Measurements from ENCODE around the gene SLC1A2.

The SLC1A2 gene

DNA sequence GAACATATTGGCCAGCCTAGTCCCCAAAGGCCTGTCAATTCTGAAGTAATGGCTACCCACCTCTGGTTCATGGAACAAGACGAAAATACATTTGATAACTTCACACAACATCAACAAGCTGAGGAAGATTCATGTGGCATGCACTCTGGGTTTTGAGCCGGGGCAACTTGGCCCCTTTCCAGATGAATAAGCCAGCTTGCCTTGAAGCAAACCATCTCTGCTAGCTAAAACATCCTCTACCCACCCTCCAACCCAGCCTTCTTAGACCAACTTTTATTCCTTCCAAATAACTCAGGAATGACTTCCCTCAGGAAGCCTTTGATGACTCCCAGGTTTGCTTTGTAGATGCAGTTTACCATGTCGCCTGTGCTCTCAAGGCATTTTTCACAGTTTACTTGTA lies 94.4 kb downstream of the SLC1A2 start:
- DNase-seq (ENCODE audit: low read depth) = no peak

DNA sequence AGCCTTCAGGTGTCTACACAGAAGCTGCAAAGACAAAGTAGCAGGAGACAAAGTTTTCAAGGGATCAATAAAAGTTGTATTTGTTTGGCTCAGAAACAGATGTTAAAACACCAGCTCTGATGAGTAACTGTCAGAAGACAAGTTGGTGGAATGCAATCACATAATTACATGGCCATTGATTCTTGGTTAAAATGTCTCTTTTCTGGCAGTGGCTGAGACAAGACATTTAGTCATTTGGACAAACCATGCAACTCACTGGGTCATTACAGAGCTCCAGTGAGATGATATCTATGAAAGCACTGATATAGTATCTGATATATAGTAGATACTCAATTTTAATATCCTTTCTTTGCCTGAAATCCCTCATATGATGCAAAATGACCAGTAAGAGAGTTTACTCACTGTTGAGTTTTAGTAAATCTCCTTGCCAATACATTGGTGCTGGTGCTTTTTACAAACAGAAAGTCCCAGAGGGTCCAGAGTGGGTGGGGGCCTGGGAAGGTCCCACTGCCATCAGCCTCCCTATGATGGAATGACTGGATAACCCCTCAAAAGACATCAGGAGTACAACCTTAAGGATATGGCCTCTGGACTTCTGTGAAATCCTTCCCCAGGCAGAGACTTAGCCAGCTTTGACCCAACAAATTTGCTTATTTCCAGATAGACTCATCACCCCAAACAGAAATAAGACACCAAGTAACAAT lies 95.0 kb downstream of the SLC1A2 start:
- no peak for DNase-seq (ENCODE audit: low read depth)

DNA sequence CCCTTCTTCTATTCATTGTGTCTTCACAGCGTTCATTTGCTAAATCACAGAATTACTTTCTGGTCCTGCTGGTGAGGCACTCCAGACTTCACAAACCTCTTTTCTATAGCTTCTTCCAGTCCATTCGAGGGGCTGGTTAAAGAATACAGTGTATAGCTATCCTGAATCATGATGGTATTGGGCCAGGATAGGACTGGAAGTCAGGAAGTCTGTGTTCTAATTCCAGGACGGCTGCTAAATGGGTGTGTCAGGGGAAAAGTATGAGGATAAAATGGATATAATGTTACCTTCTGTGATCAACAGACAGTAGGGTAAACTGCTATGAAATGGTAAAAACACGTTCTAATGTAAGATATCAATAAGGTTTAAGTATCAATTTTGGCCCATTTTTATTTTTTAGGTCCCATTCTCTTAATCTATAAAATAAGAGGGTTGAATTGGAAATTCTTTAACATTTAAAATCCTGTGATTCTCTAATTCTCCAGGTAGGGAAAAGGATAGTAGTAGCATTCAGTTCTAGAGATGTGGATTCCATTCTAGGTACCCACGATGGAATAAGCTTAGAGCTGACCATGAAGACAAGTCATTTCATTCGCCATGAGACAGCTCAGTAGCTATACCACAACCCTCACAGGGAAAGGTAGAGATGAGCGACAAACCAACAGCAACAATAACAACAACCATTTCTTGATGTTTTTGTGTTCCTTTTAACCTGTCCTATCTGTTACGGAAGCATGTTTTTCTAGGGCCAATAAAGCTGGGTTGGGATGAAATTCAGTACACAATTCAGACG lies 96.1 kb downstream of the SLC1A2 start:
- no peak for DNase-seq (ENCODE audit: low read depth)

DNA sequence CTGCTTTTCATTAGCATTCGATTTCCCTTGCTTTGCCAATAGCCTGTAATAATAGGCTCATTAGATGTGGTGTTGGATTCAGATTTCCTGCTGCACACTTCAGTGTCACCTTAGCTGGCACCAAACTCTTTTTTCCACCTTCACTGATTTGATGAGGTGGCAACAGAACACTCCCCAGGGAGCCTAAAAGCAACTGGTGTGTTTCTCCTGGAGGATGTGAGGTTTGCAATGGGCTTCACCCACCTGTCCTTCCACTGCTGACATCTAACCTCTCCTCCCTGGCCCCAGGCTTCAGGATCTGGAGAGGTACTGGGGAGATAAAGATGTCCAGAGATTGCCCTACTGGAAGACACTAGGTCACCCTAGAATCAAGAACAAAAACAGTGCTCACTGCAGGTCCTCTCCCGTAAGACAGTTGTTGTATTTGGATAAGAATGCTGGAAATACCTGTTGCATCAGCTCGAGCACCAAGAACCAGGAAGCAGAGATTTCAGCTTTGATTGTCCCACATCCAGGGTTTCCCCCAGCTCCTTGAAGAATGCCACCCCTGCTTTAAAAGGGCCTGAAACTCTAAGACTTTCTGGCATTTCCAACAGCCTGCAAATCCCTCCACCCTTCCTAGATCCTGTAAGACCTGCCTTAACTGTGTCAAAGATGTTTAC lies 96.9 kb downstream of the SLC1A2 start:
- DNase-seq (ENCODE audit: low read depth) = no peak

DNA sequence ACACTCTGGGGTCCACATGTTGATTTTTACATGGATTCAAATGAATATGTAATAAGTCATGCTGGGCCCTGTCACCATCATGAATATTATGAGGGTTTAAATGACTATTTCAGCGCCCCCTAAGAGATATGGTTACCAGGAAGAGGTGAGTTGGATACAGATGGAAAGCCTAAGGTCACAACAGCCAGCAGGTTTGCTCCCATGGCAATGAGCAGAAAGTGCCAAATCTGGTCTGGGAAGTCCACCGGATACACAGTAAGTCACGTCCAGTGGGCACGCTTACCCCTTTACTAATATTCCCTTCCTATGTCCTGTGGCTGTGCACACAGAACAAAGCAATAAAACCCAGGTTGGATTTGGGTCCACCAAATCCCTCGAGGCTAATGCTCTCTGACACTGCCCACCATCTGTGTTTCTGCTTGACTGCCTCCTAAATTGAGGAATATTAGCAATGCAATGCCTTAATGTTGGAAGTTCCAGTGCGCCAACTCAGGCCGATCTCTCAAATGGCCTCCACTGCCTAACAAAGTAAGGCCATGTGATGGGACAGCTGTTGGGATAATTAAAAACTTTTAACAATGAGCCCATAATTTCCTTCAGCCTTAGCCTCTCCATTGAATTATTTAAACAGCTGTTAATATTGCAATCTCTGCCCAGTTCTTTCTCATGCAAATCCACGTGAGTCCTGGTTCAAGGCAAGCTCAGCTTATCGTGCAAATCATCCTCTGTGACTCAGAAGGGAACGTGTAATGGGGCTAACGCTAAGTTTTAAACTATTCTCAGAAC lies 97.6 kb downstream of the SLC1A2 start:
- DNase-seq (ENCODE audit: low read depth) = no peak

DNA sequence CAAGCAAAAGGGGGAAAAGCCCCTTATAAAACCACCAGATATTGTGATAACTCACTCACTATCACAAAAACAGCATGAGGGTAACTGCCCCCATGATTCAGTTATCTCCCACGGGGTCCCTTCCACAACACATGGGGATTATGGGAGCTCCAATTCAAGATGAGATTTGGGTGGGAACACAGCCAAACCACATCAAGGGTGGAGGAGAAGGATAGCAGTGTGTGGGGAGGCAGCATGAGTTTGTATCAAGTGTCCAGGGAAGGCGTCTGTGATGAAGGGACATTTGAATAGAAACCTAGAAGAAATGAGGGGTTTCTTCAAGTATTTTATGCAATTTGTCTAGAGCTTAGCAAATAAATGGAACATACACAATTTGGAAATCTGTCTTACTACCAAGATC lies 98.2 kb downstream of the SLC1A2 start:
- DNase-seq (ENCODE audit: low read depth) = no peak

DNA sequence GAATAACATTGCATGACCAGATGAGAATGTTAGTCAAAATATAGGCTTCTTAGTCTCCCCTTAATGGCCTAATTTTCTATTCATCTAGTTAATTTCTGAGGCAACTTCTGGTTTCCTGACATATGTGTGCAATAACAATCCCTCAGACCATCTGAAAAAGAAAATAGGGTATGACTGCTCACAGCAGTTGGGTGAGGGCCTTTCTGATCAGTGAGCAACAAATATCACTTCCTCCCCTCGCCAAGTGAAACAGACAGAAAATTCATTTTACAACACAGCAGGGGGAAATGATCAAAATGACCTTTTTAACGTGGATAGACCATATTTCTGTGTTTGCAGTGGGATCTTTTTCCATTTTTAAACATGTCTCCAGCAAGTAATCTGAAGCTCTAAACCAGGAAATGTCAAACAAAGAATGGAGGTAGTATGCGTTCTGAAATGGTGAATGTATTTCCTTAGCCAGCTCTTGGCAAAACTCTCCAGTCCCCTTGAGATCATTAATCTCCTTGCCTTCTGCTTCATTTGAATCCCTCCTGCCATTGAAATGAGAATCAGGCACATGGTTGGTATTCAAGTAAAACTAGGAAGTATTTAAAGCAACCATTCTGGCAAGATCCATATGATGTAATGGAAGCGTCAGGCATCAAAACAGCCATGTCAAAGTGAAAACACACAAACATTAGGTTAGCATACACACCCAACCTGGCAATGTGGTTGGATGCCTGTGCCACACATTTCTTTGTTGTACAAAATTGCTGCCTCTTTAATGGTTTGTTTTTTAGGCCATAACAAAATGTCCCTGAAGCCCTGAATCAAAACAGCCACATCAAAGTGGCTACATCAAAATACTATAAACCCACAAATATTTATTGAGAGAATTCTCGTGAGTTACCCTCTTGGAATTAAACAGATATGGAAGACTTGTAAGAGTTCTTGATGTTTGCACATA lies 100.1 kb downstream of the SLC1A2 start:
- no peak for DNase-seq (ENCODE audit: low read depth)

DNA sequence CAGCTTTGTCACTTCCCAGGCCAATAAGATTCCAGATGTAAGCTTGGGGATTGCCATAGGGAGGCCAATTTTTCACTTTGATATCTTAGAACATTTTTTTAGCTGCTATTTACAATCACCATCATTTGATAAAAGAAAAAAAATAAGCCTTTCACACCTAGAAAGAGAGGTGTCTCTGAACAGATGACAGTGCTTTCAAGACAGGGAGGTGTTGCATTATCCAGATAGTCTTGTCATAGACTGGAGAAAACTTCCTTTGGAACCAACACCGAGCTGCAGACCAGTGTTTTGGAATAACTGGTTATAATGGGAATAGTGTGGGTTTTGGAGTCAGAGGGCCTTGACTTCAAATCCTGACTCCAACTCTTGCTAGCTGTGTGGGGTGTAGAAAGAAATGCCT lies 101.0 kb downstream of the SLC1A2 start:
- DNase-seq (ENCODE audit: low read depth) = no peak

DNA sequence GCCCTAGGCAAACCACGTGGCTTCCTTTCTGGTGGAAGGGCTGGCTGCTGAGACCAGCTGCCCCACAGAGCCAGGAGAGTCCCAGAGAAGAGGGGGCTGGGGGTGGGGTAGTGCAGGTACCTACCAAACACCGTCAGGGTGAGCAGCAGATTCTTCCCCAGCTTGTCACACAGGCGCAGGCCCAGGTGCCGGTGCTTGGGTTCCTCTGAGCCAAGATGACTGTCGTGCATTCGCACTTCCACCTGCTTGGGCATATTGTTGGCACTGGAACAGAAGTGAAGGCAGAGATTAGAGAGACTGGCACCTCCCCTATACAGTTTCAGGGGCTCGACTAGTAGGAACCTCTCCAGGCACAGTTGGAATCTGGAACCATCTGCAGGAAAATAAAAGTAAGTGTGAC lies 102.1 kb downstream of the SLC1A2 start:
- no peak for DNase-seq (ENCODE audit: low read depth)

DNA sequence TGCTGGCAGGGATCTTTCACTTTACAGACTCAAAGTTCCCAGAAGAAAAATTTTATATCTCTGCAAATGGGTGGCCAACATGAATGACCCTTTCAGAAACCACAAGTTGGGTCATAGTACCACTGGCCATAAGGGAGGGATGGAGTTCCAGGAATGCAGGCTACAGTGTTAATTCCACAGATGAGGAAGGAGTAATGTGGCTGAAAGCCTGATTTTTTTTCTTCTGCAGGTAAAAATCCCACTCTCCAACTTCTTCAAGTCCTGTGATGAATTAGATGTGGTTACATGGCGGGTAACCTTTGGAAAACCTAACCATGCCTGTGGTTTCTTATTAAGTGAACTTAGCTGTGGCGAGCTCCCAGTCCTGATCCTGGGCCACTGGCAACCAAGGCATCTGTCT lies 103.2 kb downstream of the SLC1A2 start:
- no peak for DNase-seq (ENCODE audit: low read depth)

DNA sequence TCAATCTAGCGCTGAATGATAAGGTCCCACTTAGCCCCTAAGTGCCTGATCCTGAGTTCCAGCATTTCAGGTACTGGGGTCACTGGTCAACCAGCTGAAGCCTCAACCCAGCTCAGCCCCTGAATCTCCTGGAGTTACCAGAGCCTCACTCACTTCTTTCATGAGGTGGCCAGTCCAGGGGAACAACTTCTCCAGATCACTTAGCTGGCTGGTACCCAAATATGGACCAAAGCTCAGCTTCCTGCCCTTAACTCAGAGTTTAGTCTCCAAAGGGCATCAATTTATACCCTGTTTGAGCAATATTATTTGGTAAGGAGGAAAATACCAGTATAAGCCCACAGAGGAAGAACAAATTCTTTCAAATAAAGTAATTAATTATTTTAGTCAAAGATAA lies 105.6 kb downstream of the SLC1A2 start:
- DNase-seq (ENCODE audit: low read depth) = no peak

DNA sequence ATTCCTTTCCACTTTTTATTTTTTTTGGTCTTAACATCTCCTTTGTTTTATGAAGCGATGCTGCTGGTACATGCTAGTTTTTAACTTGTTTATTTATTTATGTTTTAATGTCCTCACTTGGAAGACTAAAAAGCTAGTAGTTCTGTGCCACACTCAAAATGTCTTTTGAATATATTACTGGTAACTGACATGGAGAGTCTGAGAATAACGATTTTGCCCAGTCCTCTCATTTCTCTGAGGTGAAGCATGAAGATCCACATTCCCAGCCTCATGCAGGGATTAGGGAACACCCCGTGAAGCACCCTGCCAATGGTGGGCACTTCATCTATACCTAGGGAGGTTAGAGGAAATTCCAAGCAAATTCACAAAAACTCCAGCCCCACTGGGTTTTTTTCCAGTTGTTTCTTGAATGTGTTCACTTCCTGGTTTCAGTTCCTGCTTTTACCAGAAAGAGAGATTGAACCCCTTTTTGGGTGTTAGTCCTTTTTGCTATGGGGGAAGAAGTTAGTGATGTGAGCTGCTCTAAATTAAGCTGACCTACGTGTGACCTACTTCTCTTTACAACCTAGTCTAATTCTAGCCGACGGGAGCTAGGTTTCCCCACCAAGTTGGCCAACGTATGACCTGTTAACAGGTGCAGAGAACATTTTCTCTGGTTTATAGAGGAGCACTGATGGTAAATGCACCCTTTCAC lies 106.1 kb downstream of the SLC1A2 start:
- DNase-seq (ENCODE audit: low read depth) = no peak

DNA sequence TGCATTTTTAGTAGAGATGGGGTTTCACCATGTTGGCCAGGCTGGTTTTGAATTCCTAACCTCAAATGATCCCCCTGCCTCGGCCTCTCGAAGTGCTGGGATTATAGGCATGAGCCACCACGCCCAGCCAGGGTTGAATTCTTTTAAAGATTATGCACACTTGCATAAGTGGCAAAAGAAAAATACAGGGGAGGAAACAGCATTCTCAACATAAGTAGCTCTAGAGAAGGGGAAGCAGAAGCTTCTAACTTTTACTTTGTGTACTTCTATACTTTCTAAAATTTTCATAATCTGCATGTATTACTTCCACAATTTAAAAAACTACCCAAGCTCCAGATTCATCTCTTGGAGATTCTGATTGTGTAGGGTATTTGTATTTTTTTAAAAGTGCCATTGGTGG lies 108.0 kb downstream of the SLC1A2 start:
- DNase-seq (ENCODE audit: low read depth) = no peak

DNA sequence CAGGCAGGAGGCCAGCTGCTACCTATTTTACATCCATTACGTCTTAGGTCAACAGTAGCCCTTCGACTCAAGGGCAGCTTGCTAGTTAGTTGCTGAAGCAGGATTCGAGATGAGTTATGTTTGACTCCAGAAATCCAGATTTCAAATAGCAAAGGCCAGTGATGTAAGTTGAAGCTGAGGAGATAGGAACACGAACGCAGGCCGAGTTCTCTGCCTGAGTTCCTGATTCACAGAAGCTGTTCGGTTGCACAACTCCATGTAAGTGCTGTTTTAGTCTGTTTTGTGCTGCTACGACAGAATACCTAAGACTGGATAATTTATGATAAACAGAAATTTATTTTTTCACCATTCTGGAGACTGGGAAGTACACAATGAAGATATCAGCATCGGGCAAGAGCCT lies 111.2 kb downstream of the SLC1A2 start:
- DNase-seq (ENCODE audit: low read depth) = no peak

DNA sequence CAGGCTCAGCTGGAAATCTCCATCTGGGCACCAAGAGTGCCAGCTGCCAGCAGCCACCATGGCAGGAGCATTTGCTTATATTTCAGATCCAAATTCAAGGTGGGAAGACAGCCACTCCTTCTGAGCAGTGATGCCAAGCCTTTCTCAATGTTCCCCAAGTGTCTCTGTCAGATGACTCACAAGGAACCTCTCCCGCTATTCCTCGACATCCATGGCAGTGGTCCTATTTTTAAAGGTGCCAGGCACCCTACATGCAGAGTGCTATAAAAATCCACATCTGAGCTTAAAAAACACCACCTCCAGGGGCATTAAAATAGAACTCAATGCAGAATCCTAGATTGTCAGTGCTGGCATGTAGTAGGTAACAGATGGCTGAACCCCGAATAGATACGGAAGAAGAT lies 112.1 kb downstream of the SLC1A2 start:
- no peak for DNase-seq (ENCODE audit: low read depth)

DNA sequence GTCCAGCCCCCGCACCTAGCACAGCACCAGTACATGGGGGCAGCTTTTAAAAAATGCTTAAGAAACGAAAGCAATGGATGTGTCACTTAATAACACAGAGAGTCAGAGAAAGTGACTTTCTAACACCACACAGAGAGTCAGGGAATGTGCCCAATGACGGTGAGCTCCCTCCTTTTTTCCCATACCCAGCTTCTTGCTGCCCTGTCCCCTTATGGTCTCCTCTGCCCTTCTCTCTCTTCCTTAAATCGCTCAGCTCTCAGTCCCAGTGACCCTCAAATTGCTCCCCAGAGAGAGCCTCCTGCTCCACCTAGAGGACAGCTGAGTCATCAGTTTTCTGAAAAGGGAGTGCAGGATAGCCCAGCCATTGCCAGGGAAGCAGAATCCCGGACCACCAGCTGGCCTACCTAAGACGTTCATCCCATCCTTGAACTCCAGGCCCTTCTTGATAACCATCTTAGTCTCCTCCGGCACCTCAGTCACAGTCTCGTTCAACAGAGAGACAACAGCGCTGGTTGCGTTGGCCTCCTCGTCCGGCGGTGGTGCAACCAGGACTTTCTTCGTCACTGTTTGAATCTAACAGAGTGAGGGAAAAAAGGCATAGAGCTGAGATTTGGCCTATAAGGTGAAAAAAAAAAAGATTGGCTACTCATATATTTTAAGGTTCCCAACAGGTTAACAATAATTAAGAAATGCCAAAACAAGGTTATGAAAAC lies 113.5 kb downstream of the SLC1A2 start:
- no peak for DNase-seq (ENCODE audit: low read depth)

DNA sequence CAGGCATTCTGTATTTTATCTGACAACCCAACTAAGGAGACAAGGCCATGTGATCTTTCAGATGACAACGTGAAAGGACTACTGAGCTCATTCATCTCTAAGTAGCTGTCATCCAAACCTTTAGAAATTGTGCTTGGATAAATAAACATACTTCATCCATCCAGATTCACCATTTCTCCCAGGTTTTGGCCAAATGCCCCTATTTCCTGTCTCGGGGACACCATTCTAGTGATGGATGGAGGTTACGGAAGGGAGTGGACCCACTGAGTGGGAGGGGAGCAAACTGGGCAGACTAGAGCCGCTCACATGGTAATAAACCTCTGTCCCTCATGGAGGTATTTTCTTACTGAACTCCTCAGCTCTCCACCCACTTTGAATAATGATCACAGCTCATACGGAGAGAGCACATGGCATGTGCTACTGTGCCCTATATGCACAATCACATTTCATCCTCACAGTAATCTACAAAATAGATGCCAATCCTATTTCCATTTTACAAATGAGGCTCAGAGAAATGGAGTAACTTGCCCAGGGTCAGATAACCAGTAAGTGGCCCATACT lies 114.4 kb downstream of the SLC1A2 start:
- no peak for DNase-seq (ENCODE audit: low read depth)

DNA sequence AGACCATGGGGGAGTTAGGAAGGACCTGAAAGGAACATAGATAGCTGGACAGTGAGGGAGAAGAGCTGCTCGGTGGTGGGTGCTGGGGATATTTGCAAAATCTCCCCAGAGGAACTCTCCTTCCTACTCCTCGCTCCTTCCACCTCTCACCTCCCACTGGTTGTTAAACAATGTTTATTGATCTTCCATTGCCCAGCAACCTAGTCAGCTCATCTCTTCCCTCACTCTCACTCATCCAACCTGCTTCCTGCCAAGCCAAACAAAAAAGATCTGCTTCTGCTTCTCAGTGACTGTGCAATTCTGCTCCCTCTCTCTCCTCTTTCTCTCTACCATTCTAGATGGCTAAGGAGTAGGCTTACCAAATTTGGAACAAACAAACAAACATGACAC lies 115.0 kb downstream of the SLC1A2 start:
- DNase-seq (ENCODE audit: low read depth) = no peak

DNA sequence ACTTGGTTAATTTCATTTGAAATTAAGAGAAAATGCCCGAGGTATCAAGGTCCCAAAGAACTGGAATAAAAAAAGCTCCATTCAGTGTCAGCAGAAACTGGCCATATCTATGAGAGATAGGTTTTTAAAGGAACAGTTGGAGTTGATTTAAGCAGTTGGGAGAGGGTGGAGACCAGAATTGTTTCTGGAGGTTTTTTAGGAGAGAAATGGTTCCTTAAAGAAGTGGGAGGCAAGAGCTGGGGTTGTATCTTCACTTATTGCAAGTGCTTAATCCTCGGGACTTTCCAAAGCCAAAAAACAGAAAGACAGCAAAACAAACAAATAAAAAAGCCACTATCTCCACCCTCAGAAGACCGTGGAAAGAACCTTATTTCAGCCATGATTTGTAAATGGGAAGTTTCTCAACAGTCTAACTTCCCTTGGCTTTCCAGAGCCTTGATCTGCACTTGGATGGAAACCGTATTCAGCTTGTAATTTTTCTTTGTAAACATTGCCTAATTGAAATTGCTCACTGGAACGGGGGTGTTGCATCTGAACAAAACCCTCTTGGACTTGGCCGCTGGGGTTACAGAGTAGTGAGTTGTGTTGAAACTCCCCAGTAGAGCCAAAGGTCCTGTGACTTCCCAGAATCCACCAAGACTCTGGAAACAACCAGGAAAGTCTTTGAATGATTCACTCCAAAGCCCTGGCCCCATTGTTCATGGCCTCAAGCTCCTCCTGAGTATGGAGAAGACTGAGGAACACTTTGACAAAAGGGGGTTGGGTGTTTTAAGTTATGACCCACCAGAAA lies 115.6 kb downstream of the SLC1A2 start:
- no peak for DNase-seq (ENCODE audit: low read depth)
